Right lobe of liver (tissue), 6 donors: ENCODE measurements around the gene KIZ. TPM values are rescaled to one million over a fixed set of nuclear protein-coding genes. Genes with fewer than 3 reads are reported as not detected.

ENCODE experiments used
- ATAC-seq, 4 donors: fragments of 200-7000 bp; cut with Tn5 transposase; one replicate each; pipeline ENCODE4 v1.9.1; 2020; ENCODE audit warnings: mild to moderate bottlenecking in 4 of 4, moderate library complexity in 4 of 4
- DNase-seq, 3 donors: peaks; one replicate each; pipeline ENCODE4 v3.0.0-alpha.2; 2020
- H3K27ac ChIP-seq, 3 donors: fragments of 200-600 bp; one replicate each; pipeline ENCODE4 v1.8.0; 2022
- H3K27me3 ChIP-seq, 2 donors: fragments of 200-600 bp; one replicate each; pipeline ENCODE4 v1.8.0; 2022
- H3K36me3 ChIP-seq, 4 donors: fragments of 200-600 bp; sonication (generic) in 1 of 4; one replicate each; pipeline versions ENCODE4 v1.5.1 to v1.8.0; 2017 to 2022; ENCODE audit warnings: control low read depth in 1 of 4
- H3K4me1 ChIP-seq, 4 donors: fragments of 200-600 bp; sonication (generic) in 1 of 4; one replicate each; pipeline versions ENCODE4 v1.5.1 to v1.8.0; 2017 to 2022; ENCODE audit warnings: control low read depth in 1 of 4
- H3K4me3 ChIP-seq, 3 donors: fragments of 200-600 bp; one replicate each; pipeline ENCODE4 v1.8.0; 2022
- H3K9me3 ChIP-seq, 4 donors: fragments of 200-600 bp; sonication (generic) in 1 of 4; one replicate each; pipeline versions ENCODE4 v1.5.1 to v1.8.0; 2017 to 2022; ENCODE audit warnings: control low read depth in 1 of 4
- CTCF ChIP-seq, 4 donors: fragments of 200-600 bp in 3 of 4; fragments of 450-650 bp in 1 of 4; IDR thresholded peaks; one replicate each; pipeline versions ENCODE4 v1.5.1 to v1.8.0; 2016 to 2022; ENCODE audit warnings: antibody characterized with exemption in 4 of 4, mild to moderate bottlenecking in 2 of 4
- POLR2A ChIP-seq: fragments of 450-650 bp; IDR thresholded peaks from one replicate; pipeline ENCODE4 v1.6.1; 2017; ENCODE audit warnings: antibody characterized with exemption, mild to moderate bottlenecking
- WGBS: methylation state at CpG from one replicate; pipeline ENCODE4 v1.1.6; 2018; ENCODE audit warnings: low coverage, low lambda C conversion rate; ENCODE audit not compliant: insufficient coverage; ENCODE audit errors: missing lambda C conversion rate; 5-methylcytosine and 5-hydroxymethylcytosine counted together
- intact Hi-C, 2 donors: fragments of 100-400 bp; cut with DNase I; formaldehyde crosslinking; loops; one replicate each; pipeline versions ENCODE4 v1.11.2 to v1.14.1; 2022
- total RNA-seq, 6 experiments: library from RNA; depleted of rRNA in 2 of 6; stranded (reverse); fragments of >200 nt in 2 of 6; fragmentation: NEBNext Ultra II Directional in 3 of 6; extraction: Animal tissue kit (Norgen Biotek cat#: 25700) in 3 of 6; gene quantifications; one replicate each; pipeline versions ENCODE4 v1.1.0 to v1.2.4, GENCODE V29; 2016 to 2023
- donor health status: DM: no; HTN: yes; CAD: no.
- donor health status: DM: no; HTN: no; CAD: no.
- donor health status: DM: no; HTN: no; CAD: no.
- donor health status: DM: no; HTN: yes; CAD: no.
- donor health status: DM: no; HTN: yes; CAD: no.

The KIZ gene
- total RNA-seq, 6 experiments from 2014 or later = 5.1 to 11.5 (median 7.4) TPM

GRCh38 chr20:21147593-21147992, 21.7 kb downstream of the KIZ start:
- DNase-seq (no peak), ATAC-seq (no peak)
- no peak overlapping the region for H3K27ac ChIP-seq
- no peaks in the 10 kb centered on the region for H3K4me1 ChIP-seq
- intact Hi-C loops = no loop called here
- no peaks in the 10 kb centered on the region for H3K36me3 ChIP-seq
- TF ChIP-seq CTCF (IDR thresholded peaks at IDR 0.05) = no peak
- TF ChIP-seq POLR2A = no peak
- 54% methylated on average over 1 of the region's 1 CpG for WGBS
- H3K9me3 ChIP-seq = no peaks in the 10 kb centered on the region
- no peaks in the 10 kb centered on the region for H3K27me3 ChIP-seq
- no peak overlapping the region for H3K4me3 ChIP-seq

GRCh38 chr20:21149344-21149743, 23.5 kb downstream of the KIZ start:
- 82% methylated on average over 3 of the region's 9 CpGs for WGBS
- Histone ChIP-seq H3K36me3 (no peaks in the 10 kb centered on the region), H3K27ac (no peak overlapping the region), H3K9me3 (no peaks in the 10 kb centered on the region), H3K27me3 (no peaks in the 10 kb centered on the region), H3K4me1 (no peaks in the 10 kb centered on the region), H3K4me3 (no peak overlapping the region)
- intact Hi-C loops = no loop called here
- ATAC-seq = no peak
- DNase-seq = no peak
- TF ChIP-seq CTCF (IDR thresholded peaks at IDR 0.05) (no peak), POLR2A (no peak)

- Histone ChIP-seq H3K27me3 (no peaks in the 10 kb centered on the region), H3K27ac (no peak overlapping the region), H3K4me1 (no peaks in the 10 kb centered on the region), H3K36me3 (no peaks in the 10 kb centered on the region), H3K4me3 (no peak overlapping the region), H3K9me3 (no peaks in the 10 kb centered on the region)
- 93% methylated on average over 3 of the region's 5 CpGs for WGBS
- DNase-seq (no peak), ATAC-seq (no peak)
- TF ChIP-seq POLR2A = no peak
- no peak for TF ChIP-seq CTCF (IDR thresholded peaks at IDR 0.05)
- intact Hi-C loops = no loop called here
These were observed 25.9 kb downstream of the KIZ start for GRCh38 chr20:21151791-21152190.

- ATAC-seq = no peak
- H3K4me3 ChIP-seq = no peak overlapping the region
- no peaks in the 10 kb centered on the region for H3K9me3 ChIP-seq
- WGBS = 50% methylated on average over 2 of the region's 2 CpGs
- no peak for TF ChIP-seq POLR2A
- DNase-seq = no peak
- intact Hi-C loops = no loop called here
- no peaks in the 10 kb centered on the region for H3K36me3 ChIP-seq
- H3K27ac ChIP-seq = no peak overlapping the region
- no peaks in the 10 kb centered on the region for H3K27me3 ChIP-seq
- H3K4me1 ChIP-seq = no peaks in the 10 kb centered on the region
These were observed 28.8 kb downstream of the KIZ start for GRCh38 chr20:21154692-21155091.

- H3K4me1 ChIP-seq = no peaks in the 10 kb centered on the region
- no peaks in the 10 kb centered on the region for H3K36me3 ChIP-seq
- no peak for TF ChIP-seq POLR2A
- no peak for TF ChIP-seq CTCF (IDR thresholded peaks at IDR 0.05)
- ATAC-seq = no peak
- no peaks in the 10 kb centered on the region for H3K9me3 ChIP-seq
- H3K27ac ChIP-seq = no peak overlapping the region
- whole genome bisulfite sequencing = 93% methylated on average over 5 of the region's 5 CpGs
- no peaks in the 10 kb centered on the region for H3K27me3 ChIP-seq
- intact Hi-C loops = no loop called here
- no peak for DNase-seq
- H3K4me3 ChIP-seq = no peak overlapping the region
These were observed 29.4 kb downstream of the KIZ start for GRCh38 chr20:21155268-21155667.
